Muscle of leg (tissue), 11 donors: ENCODE results near the gene PANX1. TPM values are rescaled to one million over a fixed set of nuclear protein-coding genes. Genes with fewer than 3 reads are reported as not detected.

Experiments used
- DNase-seq: peaks from one replicate; pipeline ENCODE4 v3.0.0; 2013
- H3K27ac ChIP-seq: one replicate; pipeline ENCODE4 v1.5.1; 2013; ENCODE audit warnings: mild to moderate bottlenecking, low read length, control low read depth
- H3K27me3 ChIP-seq: one replicate; pipeline ENCODE4 v1.6.1; 2013; ENCODE audit warnings: low read length; ENCODE audit not compliant: control insufficient read depth, insufficient read depth
- H3K36me3 ChIP-seq: one replicate; pipeline ENCODE4 v1.6.1; 2013; ENCODE audit warnings: low read length; ENCODE audit not compliant: control insufficient read depth, insufficient read depth
- H3K4me1 ChIP-seq: one replicate; pipeline ENCODE4 v1.6.1; 2013; ENCODE audit warnings: low read length; ENCODE audit not compliant: control insufficient read depth, insufficient read depth
- H3K4me3 ChIP-seq: one replicate; pipeline ENCODE4 v1.5.1; 2013; ENCODE audit warnings: low read length, control low read depth
- H3K9me3 ChIP-seq: replicated peaks from 2 replicates; pipeline ENCODE4 v1.6.1; 2013; ENCODE audit warnings: low read depth, low read length; ENCODE audit not compliant: control insufficient read depth
- WGBS: methylation state at CpG from one replicate; pipeline ENCODE4 v1.1.5; 2013; ENCODE audit warnings: missing lambda C conversion rate; ENCODE audit not compliant: insufficient coverage; 5-methylcytosine and 5-hydroxymethylcytosine counted together
- polyA plus RNA-seq, 8 donors: library from polyadenylated mRNA; unstranded; fragments of 120-200 nt; gene quantifications; one replicate each; pipeline versions ENCODE4 v1.2.1 to v1.2.3, GENCODE V29; 2013; ENCODE audit warnings: inconsistent platforms in 1 of 8, low replicate concordance in 1 of 8; ENCODE audit not compliant: insufficient read length in 8 of 8, insufficient read depth in 1 of 8
- total RNA-seq: library from RNA; stranded (reverse); fragments of 120-200 nt; gene quantifications from one replicate; pipeline ENCODE4 v1.2.4, GENCODE V29; 2013

Gene PANX1
- total and polyA plus RNA-seq, 9 donors: 10.5 to 27.1 (median 20.7) TPM

DNA sequence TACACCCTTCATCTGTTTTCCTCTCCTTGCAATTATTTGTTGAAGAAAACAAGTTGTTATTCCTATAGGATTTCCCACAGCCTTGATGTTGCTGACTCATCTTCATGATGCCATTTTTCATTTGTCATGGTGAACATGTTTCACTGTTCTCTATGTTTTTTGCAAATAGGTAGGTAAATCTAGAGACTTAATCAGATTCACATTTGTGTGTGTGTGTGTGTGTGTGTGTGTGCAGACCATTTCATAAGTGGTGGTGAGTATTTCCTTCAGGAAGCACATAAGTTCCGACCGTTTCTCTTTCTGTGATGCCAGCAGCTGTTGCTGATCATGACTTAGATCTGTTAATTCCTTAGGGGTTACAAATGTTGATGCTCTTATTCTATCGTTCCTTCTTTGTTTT lies 95.4 kb downstream of the PANX1 start:
- H3K36me3 ChIP-seq: no peaks in the 10 kb centered on the region
- no peaks in the 10 kb centered on the region for H3K4me1 ChIP-seq
- no peak overlapping the region for H3K27ac ChIP-seq
- no CpG with 5 or more reads among the region's 3 CpGs for WGBS
- H3K27me3 ChIP-seq: no peaks in the 10 kb centered on the region
- peaks cover 6% of the 10 kb centered on the region for H3K9me3 ChIP-seq
- DNase-seq: no peak
- H3K4me3 ChIP-seq: no peak overlapping the region

Other genes starting within 250 kb of the PANX1 start
- not detected for gene HEPHL1, start 107.5 kb upstream of the PANX1 start, total RNA-seq
- under 1 TPM in 5 of 8 donors, not detected in 3; 0.02 to 0.04 (median 0.03) TPM for gene HEPHL1, start 107.5 kb upstream of the PANX1 start, polyA plus RNA-seq
- gene IZUMO1R, start 175.7 kb downstream of the PANX1 start, total RNA-seq: not detected
- gene IZUMO1R, start 175.7 kb downstream of the PANX1 start, polyA plus RNA-seq: not detected